Activated CD8-positive, alpha-beta T cell treated with anti-CD3 and anti-CD28 coated beads, Interleukin-2, amount 10 ng/mL, durations not matched to agents 7 days and 5 days (primary cell): ENCODE data around the gene HS3ST2. TPM values are rescaled to one million over a fixed set of nuclear protein-coding genes. Genes with fewer than 3 reads are reported as not detected.

Experiments
- ATAC-seq: fragments of 150-1000 bp; cut with Tn5 transposase; one replicate; pipeline ENCODE4 v1.10.0; 2021; ENCODE audit warnings: moderate library complexity
- CTCF ChIA-PET: fragments of 350-600 bp; sonication (Branson Sonifier 250); formaldehyde crosslinking; loops from one replicate; lab custom pipeline; 2021; ENCODE audit warnings: antibody characterized with exemption; lab: Charles Lee
- POLR2A ChIA-PET: fragments of 350-600 bp; sonication (Branson Sonifier 250); formaldehyde crosslinking; loops from one replicate; lab custom pipeline; 2021; ENCODE audit warnings: antibody characterized with exemption; lab: Charles Lee
- DNase-seq: peaks from one replicate; pipeline ENCODE4 v3.0.0-alpha.2; 2020
- H3K27ac Mint-ChIP-seq: one replicate; pipeline ENCODE4 v1.8.0; 2021; ENCODE audit warnings: mild to moderate bottlenecking, mixed read lengths
- H3K27me3 Mint-ChIP-seq: one replicate; pipeline ENCODE4 v1.8.0; 2021; ENCODE audit warnings: low read depth, mixed read lengths
- H3K36me3 Mint-ChIP-seq: one replicate; pipeline ENCODE4 v1.8.0; 2021; ENCODE audit warnings: low read depth, mixed read lengths
- H3K4me1 Mint-ChIP-seq: one replicate; pipeline ENCODE4 v1.8.0; 2021; ENCODE audit warnings: low read depth, mixed read lengths
- H3K4me3 Mint-ChIP-seq: one replicate; pipeline ENCODE4 v1.8.0; 2021; ENCODE audit warnings: mild to moderate bottlenecking, mixed read lengths
- H3K9me3 Mint-ChIP-seq: one replicate; pipeline ENCODE4 v1.8.0; 2022; ENCODE audit warnings: mixed read lengths; ENCODE audit not compliant: insufficient read depth
- total RNA-seq, 2 experiments: library from RNA; stranded (reverse); gene quantifications; one replicate each; pipeline ENCODE4 v1.2.3, GENCODE V29; 2021

The HS3ST2 gene
- total RNA-seq, 2 experiments from 2014 or later: not detected

DNA sequence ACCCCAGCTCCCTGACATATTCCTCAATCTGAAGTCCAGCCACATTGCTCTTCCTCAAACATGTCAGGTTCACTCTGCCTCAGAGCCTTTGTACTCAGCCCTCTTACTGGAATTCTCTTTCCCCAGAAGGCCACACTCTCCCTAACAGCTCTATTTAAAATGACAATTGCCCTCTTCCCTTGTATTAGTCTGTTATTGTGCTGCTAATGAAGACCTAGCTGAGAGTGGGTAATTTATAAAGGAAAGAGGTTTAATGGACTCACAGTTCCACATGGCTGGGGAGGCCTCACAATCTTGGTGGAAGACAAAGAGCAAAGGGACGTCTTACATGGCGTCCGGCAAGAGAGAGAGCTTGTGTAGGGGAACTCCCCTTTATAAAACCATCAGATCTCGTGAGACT, 46.0 kb downstream of the HS3ST2 start:
- Mint-ChIP-seq H3K4me3 (no peak overlapping the region), H3K4me1 (no peaks in the 10 kb centered on the region), H3K27me3 (peaks cover 13% of the 10 kb centered on the region), H3K36me3 (no peaks in the 10 kb centered on the region), H3K27ac (no peak overlapping the region), H3K9me3 (no peaks in the 10 kb centered on the region)
- no peak for ATAC-seq
- no peak for DNase-seq
- ChIA-PET CTCF (no interaction called here), POLR2A (no interaction called here)

GRCh38 chr16:22861580-22861979, 47.6 kb downstream of the HS3ST2 start:
- H3K9me3 Mint-ChIP-seq: no peaks in the 10 kb centered on the region
- H3K36me3 Mint-ChIP-seq: no peaks in the 10 kb centered on the region
- H3K4me3 Mint-ChIP-seq: no peak overlapping the region
- CTCF ChIA-PET: no interaction called here
- H3K4me1 Mint-ChIP-seq: no peaks in the 10 kb centered on the region
- no peak for DNase-seq
- POLR2A ChIA-PET: no interaction called here
- no peak overlapping the region for H3K27ac Mint-ChIP-seq
- peaks cover 13% of the 10 kb centered on the region for H3K27me3 Mint-ChIP-seq
- ATAC-seq: no peak

DNA sequence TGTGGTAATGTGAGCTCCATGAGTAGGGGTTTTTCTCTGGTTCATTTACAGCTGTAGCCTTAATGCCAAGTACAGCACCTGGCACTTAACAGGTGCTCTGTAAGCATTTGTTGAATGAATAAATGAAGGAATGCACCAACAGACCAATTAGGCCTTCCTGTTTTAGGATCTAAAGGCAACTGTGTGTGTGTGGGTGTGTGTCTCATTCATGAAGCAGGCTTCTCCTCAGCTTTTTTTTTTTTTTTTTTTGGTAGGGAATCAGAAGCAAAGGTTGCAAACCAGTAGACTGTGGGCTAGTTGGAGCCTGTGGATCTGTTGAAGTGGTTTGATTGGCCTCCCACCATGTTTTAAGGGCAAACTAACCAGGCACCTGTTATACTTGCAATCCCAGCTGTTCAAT, 48.1 kb downstream of the HS3ST2 start:
- Mint-ChIP-seq H3K36me3 (no peaks in the 10 kb centered on the region), H3K4me1 (no peaks in the 10 kb centered on the region), H3K4me3 (no peak overlapping the region), H3K27me3 (peaks cover 13% of the 10 kb centered on the region), H3K9me3 (no peaks in the 10 kb centered on the region), H3K27ac (no peak overlapping the region)
- ChIA-PET CTCF (no interaction called here), POLR2A (no interaction called here)
- DNase-seq: no peak
- ATAC-seq: no peak

GRCh38 chr16:22864375-22864774, 50.4 kb downstream of the HS3ST2 start:
- POLR2A ChIA-PET: no interaction called here
- DNase-seq: no peak
- H3K36me3 Mint-ChIP-seq: no peaks in the 10 kb centered on the region
- H3K9me3 Mint-ChIP-seq: no peaks in the 10 kb centered on the region
- no peak overlapping the region for H3K27ac Mint-ChIP-seq
- no peak overlapping the region for H3K4me3 Mint-ChIP-seq
- ATAC-seq: no peak
- CTCF ChIA-PET: no interaction called here
- H3K4me1 Mint-ChIP-seq: no peaks in the 10 kb centered on the region
- H3K27me3 Mint-ChIP-seq: peaks cover 10% of the 10 kb centered on the region

GRCh38 chr16:22868593-22869224, 54.7 kb downstream of the HS3ST2 start:
- H3K27me3 Mint-ChIP-seq: peaks cover 4% of the 10 kb centered on the region
- CTCF ChIA-PET: no interaction called here
- H3K27ac Mint-ChIP-seq: no peak overlapping the region
- no peaks in the 10 kb centered on the region for H3K36me3 Mint-ChIP-seq
- no peak overlapping the region for H3K4me3 Mint-ChIP-seq
- no peaks in the 10 kb centered on the region for H3K9me3 Mint-ChIP-seq
- H3K4me1 Mint-ChIP-seq: no peaks in the 10 kb centered on the region
- DNase-seq (no peak), ATAC-seq (no peak)
- POLR2A ChIA-PET: interaction anchor here (0.5 kb wide), 1 partner anchor 1300 kb away, joined by 3 read pairs; no protein-coding TSS in a partner anchor

DNA sequence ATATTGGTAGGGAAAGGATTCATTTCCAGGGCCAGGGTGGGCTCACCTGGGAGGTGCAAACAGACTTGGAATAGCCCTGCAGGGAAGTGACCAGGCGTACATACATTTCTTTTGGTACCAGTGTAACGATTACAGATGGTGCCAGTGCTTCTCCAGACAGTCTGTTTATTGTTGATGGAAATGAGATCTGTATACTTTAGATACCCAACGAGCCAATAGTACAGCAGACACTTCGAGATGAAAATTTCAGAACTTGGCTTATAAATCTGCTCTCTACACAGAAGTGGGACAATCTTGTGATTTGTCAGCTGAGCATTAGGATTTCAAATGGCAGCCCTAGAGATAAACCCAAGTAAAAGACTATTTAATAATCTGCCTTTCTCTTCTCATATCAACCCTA, 57.9 kb downstream of the HS3ST2 start:
- Mint-ChIP-seq H3K9me3 (no peaks in the 10 kb centered on the region), H3K4me1 (no peaks in the 10 kb centered on the region), H3K27ac (no peak overlapping the region), H3K4me3 (no peak overlapping the region), H3K36me3 (no peaks in the 10 kb centered on the region), H3K27me3 (no peaks in the 10 kb centered on the region)
- ChIA-PET POLR2A (no interaction called here), CTCF (no interaction called here)
- ATAC-seq: no peak
- DNase-seq: no peak

GRCh38 chr16:22874394-22874793, 60.4 kb downstream of the HS3ST2 start:
- ChIA-PET POLR2A (no interaction called here), CTCF (no interaction called here)
- H3K4me3 Mint-ChIP-seq: no peak overlapping the region
- H3K36me3 Mint-ChIP-seq: no peaks in the 10 kb centered on the region
- no peak overlapping the region for H3K27ac Mint-ChIP-seq
- H3K4me1 Mint-ChIP-seq: no peaks in the 10 kb centered on the region
- ATAC-seq: no peak
- H3K27me3 Mint-ChIP-seq: peaks cover 2% of the 10 kb centered on the region
- DNase-seq: no peak
- H3K9me3 Mint-ChIP-seq: no peaks in the 10 kb centered on the region

DNA sequence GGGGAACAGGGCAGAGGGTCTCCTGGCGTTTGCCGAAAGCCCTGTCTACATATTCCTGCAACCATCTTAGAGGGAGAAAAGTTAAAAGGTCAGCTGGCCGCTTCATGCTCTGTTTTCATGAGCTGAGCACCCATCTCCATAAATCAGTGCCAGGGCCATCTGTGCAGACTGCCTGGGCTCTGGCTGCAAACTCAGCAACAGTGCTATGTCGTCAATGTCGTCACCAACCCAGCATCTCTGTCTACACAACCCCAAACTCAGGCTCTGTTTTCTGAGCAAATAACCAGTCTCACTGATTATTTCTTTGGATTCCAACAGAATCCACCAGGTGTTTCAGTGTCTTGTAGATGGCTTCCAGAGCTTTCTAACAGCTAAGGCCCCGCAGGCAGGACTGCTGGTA, 65.0 kb downstream of the HS3ST2 start:
- CTCF ChIA-PET: no interaction called here
- ATAC-seq: no peak
- H3K36me3 Mint-ChIP-seq: no peaks in the 10 kb centered on the region
- POLR2A ChIA-PET: no interaction called here
- H3K27me3 Mint-ChIP-seq: peaks cover 2% of the 10 kb centered on the region
- no peaks in the 10 kb centered on the region for H3K4me1 Mint-ChIP-seq
- no peaks in the 10 kb centered on the region for H3K9me3 Mint-ChIP-seq
- DNase-seq: no peak
- H3K4me3 Mint-ChIP-seq: no peak overlapping the region
- H3K27ac Mint-ChIP-seq: no peak overlapping the region

GRCh38 chr16:22879466-22879865, 65.5 kb downstream of the HS3ST2 start:
- POLR2A ChIA-PET: no interaction called here
- no peak overlapping the region for H3K27ac Mint-ChIP-seq

DNA sequence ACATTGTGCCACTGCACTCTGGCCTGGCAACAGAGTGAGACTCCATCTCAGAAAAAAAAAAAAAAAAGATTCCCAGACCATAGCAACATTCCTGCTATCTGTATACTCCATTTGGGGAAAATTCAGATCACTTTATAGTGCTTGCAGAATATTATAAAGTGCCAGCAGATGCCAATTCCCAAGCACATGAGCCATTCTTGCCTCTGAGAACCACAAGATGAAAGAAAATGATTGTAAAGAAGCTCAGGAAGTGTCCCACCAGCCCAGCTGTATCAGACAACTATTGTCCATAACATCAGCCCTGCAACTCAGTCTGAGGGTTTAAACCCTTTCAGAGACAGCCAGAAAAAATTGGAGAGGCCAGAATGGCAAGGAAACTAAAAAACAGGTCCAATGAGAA, 69.0 kb downstream of the HS3ST2 start:
- CTCF ChIA-PET: interaction anchor here (0.7 to 1.9 kb wide), 2 partner anchors 16 to 265 kb away, joined by 3 to 5 read pairs; no protein-coding TSS in a partner anchor

More at GRCh38 chr16:22879466-22879865, 65.5 kb downstream of the HS3ST2 start:
- ATAC-seq: no peak
- DNase-seq: no peak
- H3K4me1 Mint-ChIP-seq: no peaks in the 10 kb centered on the region
- no peak overlapping the region for H3K4me3 Mint-ChIP-seq
- CTCF ChIA-PET: no interaction called here
- H3K9me3 Mint-ChIP-seq: no peaks in the 10 kb centered on the region
- peaks cover 2% of the 10 kb centered on the region for H3K27me3 Mint-ChIP-seq
- no peaks in the 10 kb centered on the region for H3K36me3 Mint-ChIP-seq

GRCh38 chr16:22885951-22886350, 72.0 kb downstream of the HS3ST2 start:
- ATAC-seq: no peak
- peaks cover 2% of the 10 kb centered on the region for H3K27me3 Mint-ChIP-seq
- H3K36me3 Mint-ChIP-seq: no peaks in the 10 kb centered on the region
- no peak for DNase-seq
- CTCF ChIA-PET: no interaction called here
- H3K9me3 Mint-ChIP-seq: no peaks in the 10 kb centered on the region
- H3K4me3 Mint-ChIP-seq: no peak overlapping the region
- no peak overlapping the region for H3K27ac Mint-ChIP-seq
- POLR2A ChIA-PET: no interaction called here
- H3K4me1 Mint-ChIP-seq: no peaks in the 10 kb centered on the region

More for the DNA sequence above, 69.0 kb downstream of the HS3ST2 start:
- POLR2A ChIA-PET: no interaction called here
- H3K4me3 Mint-ChIP-seq: no peak overlapping the region
- H3K4me1 Mint-ChIP-seq: no peaks in the 10 kb centered on the region
- no peaks in the 10 kb centered on the region for H3K27me3 Mint-ChIP-seq
- H3K9me3 Mint-ChIP-seq: no peaks in the 10 kb centered on the region
- ATAC-seq (no peak), DNase-seq (no peak)
- H3K27ac Mint-ChIP-seq: no peak overlapping the region
- no peaks in the 10 kb centered on the region for H3K36me3 Mint-ChIP-seq

DNA sequence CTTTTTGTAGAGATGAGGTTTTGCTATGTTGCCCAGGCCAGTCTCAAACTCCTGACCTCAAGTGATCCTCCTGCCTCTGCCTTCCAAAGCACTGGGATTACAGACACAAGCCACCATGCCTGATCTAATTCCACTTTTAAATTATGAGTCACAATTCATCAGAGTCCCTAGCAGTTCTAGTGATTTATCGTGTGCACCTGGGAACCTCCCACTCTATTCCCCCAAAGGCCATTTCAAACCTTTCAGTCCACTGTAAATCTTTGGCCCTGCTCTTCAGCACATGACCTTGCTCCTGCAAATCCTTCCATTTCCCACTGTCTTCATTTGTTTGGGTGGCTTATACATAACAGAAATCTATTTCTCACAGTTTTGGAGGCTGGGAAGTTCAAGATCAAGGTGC, 73.0 kb downstream of the HS3ST2 start:
- Mint-ChIP-seq H3K27ac (no peak overlapping the region), H3K4me1 (no peaks in the 10 kb centered on the region), H3K9me3 (no peaks in the 10 kb centered on the region), H3K27me3 (peaks cover 2% of the 10 kb centered on the region), H3K4me3 (no peak overlapping the region), H3K36me3 (no peaks in the 10 kb centered on the region)
- DNase-seq (no peak), ATAC-seq (no peak)
- ChIA-PET CTCF (no interaction called here), POLR2A (no interaction called here)

- H3K9me3 Mint-ChIP-seq: no peaks in the 10 kb centered on the region
- DNase-seq (no peak), ATAC-seq (no peak)
- no peaks in the 10 kb centered on the region for H3K4me1 Mint-ChIP-seq
- H3K36me3 Mint-ChIP-seq: no peaks in the 10 kb centered on the region
- POLR2A ChIA-PET: no interaction called here
- H3K4me3 Mint-ChIP-seq: no peak overlapping the region
- no peak overlapping the region for H3K27ac Mint-ChIP-seq
- CTCF ChIA-PET: interaction anchor here (0.5 kb wide), 1 partner anchor 99 kb away, joined by 3 read pairs; no protein-coding TSS in a partner anchor
- peaks cover 2% of the 10 kb centered on the region for H3K27me3 Mint-ChIP-seq
These were observed 73.5 kb downstream of the HS3ST2 start for GRCh38 chr16:22887445-22887844.
